Osteoblast (primary cell): ENCODE data around the gene TRPM5. TPM values are rescaled to one million over a fixed set of nuclear protein-coding genes. Genes with fewer than 3 reads are reported as not detected.

Experiments
- DNase-seq: peaks from one replicate; pipeline ENCODE4 v3.0.0; 2011; ENCODE audit warnings: low spot score, mixed read lengths; ENCODE audit not compliant: insufficient read length; ENCODE audit errors: missing footprints
- H2AFZ ChIP-seq: 2 replicates; pipeline ENCODE4 v1.6.0; 2011; ENCODE audit warnings: mild to moderate bottlenecking, low read length
- H3K27ac ChIP-seq: 2 replicates; pipeline ENCODE4 v1.5.1; 2011; ENCODE audit warnings: mild to moderate bottlenecking, low read depth, low read length, moderate library complexity
- H3K27me3 ChIP-seq: 2 replicates; pipeline ENCODE4 v1.6.0; 2012; ENCODE audit warnings: mild to moderate bottlenecking, control low read depth, inconsistent platforms, low read length, moderate library complexity; ENCODE audit not compliant: insufficient read depth
- H3K36me3 ChIP-seq: 2 replicates; pipeline ENCODE4 v1.5.1; 2011; ENCODE audit warnings: mild to moderate bottlenecking, low read length, control low read depth, moderate library complexity; ENCODE audit not compliant: insufficient read depth
- H3K4me1 ChIP-seq: 2 replicates; pipeline ENCODE4 v1.5.1; 2011; ENCODE audit warnings: mild to moderate bottlenecking, low read length, control low read depth, moderate library complexity; ENCODE audit not compliant: insufficient read depth
- H3K4me2 ChIP-seq: 2 replicates; pipeline ENCODE4 v1.6.0; 2011; ENCODE audit warnings: mild to moderate bottlenecking, low read length; ENCODE audit not compliant: insufficient read depth
- H3K4me3 ChIP-seq: fragments of 200-600 bp; sonication (generic); 3 replicates; pipeline ENCODE4 v1.5.1; 2012; ENCODE audit warnings: mild to moderate bottlenecking, low read length, inconsistent platforms; ENCODE audit not compliant: insufficient read depth
- H3K79me2 ChIP-seq: 2 replicates; pipeline ENCODE4 v1.6.0; 2012; ENCODE audit warnings: mild to moderate bottlenecking, low read length, control low read depth, inconsistent platforms; ENCODE audit not compliant: insufficient read depth
- H3K9me3 ChIP-seq: 2 replicates; pipeline ENCODE4 v1.5.1; 2011; ENCODE audit warnings: low read depth, low read length, control low read depth
- H4K20me1 ChIP-seq: 2 replicates; pipeline ENCODE4 v1.6.0; 2012; ENCODE audit warnings: mild to moderate bottlenecking, low read length, control low read depth; ENCODE audit not compliant: insufficient read depth
- CTCF ChIP-seq: IDR thresholded peaks from 2 replicates; pipeline ENCODE4 v1.5.1; 2011; ENCODE audit warnings: mild to moderate bottlenecking, low read depth, low read length, moderate library complexity; ENCODE audit errors: extremely low read depth
- total RNA-seq: library from RNA; depleted of rRNA; stranded (reverse); fragments of >200 nt; gene quantifications from 2 replicates; pipeline ENCODE4 v1.2.3, GENCODE V29; 2012

The TRPM5 gene
- total RNA-seq, 1 donor: not detected

- Histone ChIP-seq H3K36me3 (no peaks in the 10 kb centered on the region), H3K9me3 (no peaks in the 10 kb centered on the region), H3K27ac (no peak overlapping the region), H3K27me3 (peaks cover 22% of the 10 kb centered on the region), H3K4me1 (no peaks in the 10 kb centered on the region), H3K79me2 (no peaks in the 10 kb centered on the region), H4K20me1 (no peaks in the 10 kb centered on the region), H3K4me3 (no peak overlapping the region), H3K4me2 (no peak overlapping the region), H2AFZ (no peak overlapping the region)
- peak; percentile 29 for DNase-seq
- TF ChIP-seq CTCF: no peak
Observed at GRCh38 chr11:2439820-2440219, 4.5 kb downstream of the TRPM5 start.

GRCh38 chr11:2437516-2437915, 6.8 kb downstream of the TRPM5 start:
- Histone ChIP-seq H3K4me1 (no peaks in the 10 kb centered on the region), H2AFZ (no peak overlapping the region), H3K36me3 (no peaks in the 10 kb centered on the region), H4K20me1 (no peaks in the 10 kb centered on the region), H3K4me2 (no peak overlapping the region), H3K4me3 (no peak overlapping the region), H3K27ac (no peak overlapping the region), H3K79me2 (no peaks in the 10 kb centered on the region), H3K9me3 (no peaks in the 10 kb centered on the region), H3K27me3 (peaks cover 11% of the 10 kb centered on the region)
- DNase-seq: peak; percentile 45
- TF ChIP-seq CTCF: no peak

DNA sequence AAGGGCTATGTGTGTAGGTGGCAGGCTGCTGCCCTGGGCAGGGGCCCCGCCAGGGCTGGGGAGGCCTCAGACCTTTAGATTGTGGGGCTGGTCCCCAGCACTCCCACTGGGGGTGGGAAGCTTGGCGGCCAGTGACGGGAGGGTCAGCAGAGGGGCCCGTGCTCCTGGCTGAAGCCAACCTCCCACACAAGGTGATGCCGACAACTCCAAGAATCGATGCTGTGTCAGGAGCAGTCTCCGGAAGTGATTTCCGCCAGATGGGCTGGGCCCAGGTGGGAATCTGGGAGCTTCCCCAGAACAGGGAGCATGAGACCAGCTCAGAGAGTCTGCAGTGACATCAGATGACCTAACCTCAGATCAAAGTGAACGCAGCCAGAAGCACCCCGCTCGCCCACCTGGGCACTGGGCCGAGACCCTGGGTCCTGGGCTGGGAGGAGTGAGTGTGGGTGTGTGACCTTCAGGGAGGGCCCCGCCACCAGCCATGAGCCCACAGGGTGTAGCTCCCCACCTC, 7.7 kb downstream of the TRPM5 start:
- TF ChIP-seq CTCF: no peak
- no peak overlapping the region for H3K27ac ChIP-seq
- no peaks in the 10 kb centered on the region for H3K79me2 ChIP-seq
- H3K36me3 ChIP-seq: no peaks in the 10 kb centered on the region
- no peak overlapping the region for H2AFZ ChIP-seq
- no peaks in the 10 kb centered on the region for H3K9me3 ChIP-seq
- no peak overlapping the region for H3K4me3 ChIP-seq
- peaks cover 6% of the 10 kb centered on the region for H3K27me3 ChIP-seq
- H3K4me1 ChIP-seq: no peaks in the 10 kb centered on the region
- no peaks in the 10 kb centered on the region for H4K20me1 ChIP-seq
- DNase-seq: peak; percentile 47
- no peak overlapping the region for H3K4me2 ChIP-seq

DNA sequence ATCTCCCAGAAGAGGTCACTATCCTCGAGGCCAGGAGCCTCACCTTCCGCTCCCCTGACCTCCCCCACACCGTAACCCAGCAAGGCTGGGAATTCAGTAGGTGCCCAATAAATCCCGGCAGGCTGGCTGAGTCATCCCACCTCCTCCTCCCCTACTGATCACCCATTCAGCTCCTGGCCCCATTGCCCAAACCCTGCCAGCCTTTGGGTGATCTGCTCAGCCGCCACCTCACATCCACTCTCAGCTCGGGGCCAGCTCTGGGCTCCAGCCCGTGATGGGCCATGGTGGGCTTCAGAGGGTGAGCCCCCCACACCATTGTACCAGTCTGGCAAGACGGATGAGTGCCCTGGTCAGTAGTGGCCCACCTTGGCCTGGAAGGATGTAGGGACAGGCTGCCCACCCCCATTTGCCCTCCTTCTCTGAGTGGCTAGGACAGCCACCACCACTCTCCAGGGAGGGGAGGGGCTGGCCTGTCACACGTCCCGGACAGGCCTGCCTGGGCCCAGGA, 8.2 kb downstream of the TRPM5 start:
- Histone ChIP-seq H3K4me1 (no peaks in the 10 kb centered on the region), H4K20me1 (no peaks in the 10 kb centered on the region), H3K4me2 (no peak overlapping the region), H3K79me2 (no peaks in the 10 kb centered on the region), H2AFZ (no peak overlapping the region), H3K4me3 (no peak overlapping the region), H3K27ac (no peak overlapping the region), H3K27me3 (peaks cover 6% of the 10 kb centered on the region), H3K36me3 (no peaks in the 10 kb centered on the region), H3K9me3 (no peaks in the 10 kb centered on the region)
- no peak for DNase-seq
- TF ChIP-seq CTCF: no peak
